Measurements from ENCODE around the gene USP38.
"Not testable (repeated sequence)": the region's sequence is repeated elsewhere in the genome, so short reads cannot be mapped to it uniquely, and the experiment has no call there.

The USP38 gene

GRCh38 chr4:143253166-143253565 lies 68.4 kb downstream of the USP38 start:
- no peak for DNase-seq (ENCODE audit: low read depth in 1 of 2, low spot score in 1 of 2)
- TF ChIP-seq JUND (IDR thresholded peaks at IDR 0.05; ENCODE audit: low read depth), result no peak
- in situ Hi-C loops (cut with HindIII; ENCODE audit: low pct_unique_long_range_greater_than_20kb, low sequenced_read_pairs), result no loop called here

GRCh38 chr4:143254491-143255226 lies 69.9 kb downstream of the USP38 start:
- in situ Hi-C loops (cut with HindIII; ENCODE audit: low pct_unique_long_range_greater_than_20kb, low sequenced_read_pairs), result no loop called here
- no peak for DNase-seq (ENCODE audit: low read depth in 1 of 2, low spot score in 1 of 2)
- TF ChIP-seq JUND (IDR thresholded peaks at IDR 0.05; ENCODE audit: low read depth), result no peak

DNA sequence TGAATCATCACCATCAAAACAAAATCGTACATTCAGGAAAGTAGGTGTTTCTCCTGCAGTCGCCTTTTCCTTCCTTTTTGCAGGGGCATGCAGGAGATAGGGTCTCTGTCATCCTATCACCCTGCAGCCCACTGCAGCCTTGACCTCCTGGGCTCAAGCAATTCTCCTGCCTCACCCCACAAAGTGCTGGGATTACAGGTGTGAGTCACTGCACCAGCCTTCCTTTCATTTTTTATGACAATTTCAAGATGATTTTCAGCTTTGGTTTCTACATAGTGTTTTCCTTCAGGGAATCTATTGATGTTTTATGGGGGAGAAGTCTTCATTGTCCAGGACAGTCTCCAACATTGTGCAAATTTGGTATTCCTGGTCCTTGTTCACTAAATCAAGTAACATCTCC lies 71.7 kb downstream of the USP38 start:
- no peak for DNase-seq (ENCODE audit: low read depth in 1 of 2, low spot score in 1 of 2)
- TF ChIP-seq JUND (IDR thresholded peaks at IDR 0.05; ENCODE audit: low read depth), result no peak
- in situ Hi-C loops (cut with HindIII; ENCODE audit: low pct_unique_long_range_greater_than_20kb, low sequenced_read_pairs), result no loop called here

GRCh38 chr4:143257356-143257755 lies 72.6 kb downstream of the USP38 start:
- in situ Hi-C loops (cut with HindIII; ENCODE audit: low pct_unique_long_range_greater_than_20kb, low sequenced_read_pairs), result no loop called here
- TF ChIP-seq JUND (IDR thresholded peaks at IDR 0.05; ENCODE audit: low read depth), result no peak
- DNase-seq (ENCODE audit: low read depth in 1 of 2, low spot score in 1 of 2), result no peak

DNA sequence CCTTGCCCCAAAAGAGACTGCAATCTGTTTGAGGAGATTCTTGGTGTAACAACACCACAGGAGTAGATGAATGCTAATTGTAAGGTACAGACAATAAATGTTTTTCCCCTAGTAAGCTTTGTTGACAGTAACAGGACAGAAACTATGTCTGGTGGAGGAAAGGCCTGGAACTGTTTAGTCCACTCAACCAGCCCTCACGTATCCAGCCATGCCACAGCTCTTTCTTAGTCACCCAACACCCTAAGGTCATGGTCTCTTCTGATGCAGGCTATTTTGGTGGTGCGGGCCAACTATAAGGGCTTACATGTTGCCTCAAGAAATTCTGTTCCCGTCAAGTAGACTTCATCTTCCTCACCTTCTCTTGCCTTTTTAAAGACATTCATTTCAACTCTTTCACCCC lies 76.0 kb downstream of the USP38 start:
- in situ Hi-C loops (cut with HindIII; ENCODE audit: low pct_unique_long_range_greater_than_20kb, low sequenced_read_pairs), result no loop called here
- TF ChIP-seq JUND (IDR thresholded peaks at IDR 0.05; ENCODE audit: low read depth), result no peak
- no peak for DNase-seq (ENCODE audit: low read depth in 1 of 2, low spot score in 1 of 2)

DNA sequence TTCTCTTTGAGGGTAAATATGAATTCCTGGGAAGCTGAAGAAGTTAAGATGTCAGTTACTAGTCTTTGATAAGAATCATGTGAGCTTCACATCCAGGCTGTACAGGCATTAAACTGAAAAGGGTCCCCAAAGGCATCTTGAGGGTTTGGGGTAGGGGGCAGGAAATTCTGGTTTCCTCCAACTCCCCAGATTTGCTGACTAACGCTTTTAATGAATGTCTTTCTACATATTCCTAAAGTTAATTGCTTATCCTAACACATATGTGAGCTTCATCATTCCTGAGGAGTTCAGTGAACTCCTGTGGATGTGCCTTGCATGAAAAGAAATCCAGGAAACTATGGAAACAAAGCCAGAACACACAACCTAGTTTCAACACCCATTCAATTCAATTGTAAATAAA lies 78.1 kb downstream of the USP38 start:
- in situ Hi-C loops (cut with HindIII; ENCODE audit: low pct_unique_long_range_greater_than_20kb, low sequenced_read_pairs), result no loop called here
- no peak for TF ChIP-seq JUND (IDR thresholded peaks at IDR 0.05; ENCODE audit: low read depth)
- DNase-seq (ENCODE audit: low read depth in 1 of 2, low spot score in 1 of 2), result no peak

- in situ Hi-C loops (cut with HindIII; ENCODE audit: low pct_unique_long_range_greater_than_20kb, low sequenced_read_pairs); DNase-seq (ENCODE audit: low read depth in 1 of 2, low spot score in 1 of 2): not testable (repeated sequence)
Observed at GRCh38 chr4:143267690-143268089, 83.0 kb downstream of the USP38 start.

GRCh38 chr4:143270256-143270838 lies 85.6 kb downstream of the USP38 start:
- in situ Hi-C loops (cut with HindIII; ENCODE audit: low pct_unique_long_range_greater_than_20kb, low sequenced_read_pairs), result no loop called here
- DNase-seq (ENCODE audit: low read depth in 1 of 2, low spot score in 1 of 2), result no peak
- no peak for TF ChIP-seq JUND (IDR thresholded peaks at IDR 0.05; ENCODE audit: low read depth)
